Activated gamma-delta T cell treated with Interleukin-2 at 50 U/mL for 16 hours (primary cell): ENCODE measurements around the gene CPEB2.
"Not testable (repeated sequence)": the region's sequence is repeated elsewhere in the genome, so short reads cannot be mapped to it uniquely, and the experiment has no call there.

Experiments
- DNase-seq: peaks from one replicate; pipeline ENCODE4 v3.0.0-alpha.2; 2020

The CPEB2 gene

DNA sequence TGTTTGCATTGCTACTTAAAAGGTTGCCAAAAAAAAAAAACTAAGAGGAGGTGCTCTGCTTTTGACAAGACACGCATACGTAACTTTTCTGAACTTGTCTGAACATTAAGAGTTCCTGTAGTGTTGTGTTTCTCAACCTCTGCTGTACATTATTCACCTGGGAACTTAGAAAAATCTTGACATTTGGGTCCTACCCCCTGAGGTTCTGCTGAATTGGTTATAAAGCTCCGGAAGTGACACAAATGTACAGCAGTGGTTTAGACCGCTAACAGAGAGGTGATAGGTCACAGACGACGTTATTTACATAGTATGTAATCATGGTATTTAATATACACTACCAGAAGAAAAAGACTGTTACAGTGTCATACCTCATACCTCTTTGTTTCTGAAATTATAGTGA is 61.1 kb downstream of the CPEB2 start:
- no peak for DNase-seq

DNA sequence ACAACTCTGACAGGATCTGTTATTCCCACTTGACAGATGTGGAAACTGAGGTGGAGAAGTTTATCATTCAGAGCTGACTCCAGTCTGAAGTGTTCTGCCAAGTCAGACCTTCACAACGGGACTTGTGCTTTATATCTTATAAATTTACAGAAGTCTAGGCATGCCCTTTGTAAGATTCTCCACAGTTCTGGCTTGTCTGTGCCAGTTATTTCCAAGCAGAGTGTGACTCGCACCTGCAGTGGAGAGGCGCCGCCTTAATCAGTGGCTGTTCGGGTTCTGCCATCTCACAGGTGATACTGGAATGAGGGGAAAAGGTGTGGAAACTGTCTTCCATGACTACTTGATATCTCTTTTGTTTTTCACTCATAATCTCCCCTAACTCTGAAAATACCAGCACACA is 63.2 kb downstream of the CPEB2 start:
- no peak for DNase-seq

DNA sequence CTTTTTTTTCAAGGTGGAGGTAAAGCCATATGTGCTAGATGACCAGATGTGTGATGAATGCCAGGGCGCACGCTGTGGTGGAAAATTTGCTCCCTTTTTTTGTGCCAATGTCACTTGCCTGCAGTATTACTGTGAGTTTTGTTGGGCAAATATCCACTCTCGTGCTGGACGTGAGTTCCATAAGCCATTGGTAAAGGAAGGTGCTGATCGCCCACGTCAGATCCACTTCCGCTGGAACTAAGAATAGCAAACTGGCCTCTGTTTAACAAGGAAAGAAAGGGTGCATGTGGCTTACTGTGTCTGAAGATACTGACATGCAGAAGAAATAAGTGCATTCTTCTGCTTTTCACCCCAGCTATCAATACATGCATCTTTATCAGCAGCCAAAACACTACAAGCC is 63.9 kb downstream of the CPEB2 start:
- no peak for DNase-seq

DNA sequence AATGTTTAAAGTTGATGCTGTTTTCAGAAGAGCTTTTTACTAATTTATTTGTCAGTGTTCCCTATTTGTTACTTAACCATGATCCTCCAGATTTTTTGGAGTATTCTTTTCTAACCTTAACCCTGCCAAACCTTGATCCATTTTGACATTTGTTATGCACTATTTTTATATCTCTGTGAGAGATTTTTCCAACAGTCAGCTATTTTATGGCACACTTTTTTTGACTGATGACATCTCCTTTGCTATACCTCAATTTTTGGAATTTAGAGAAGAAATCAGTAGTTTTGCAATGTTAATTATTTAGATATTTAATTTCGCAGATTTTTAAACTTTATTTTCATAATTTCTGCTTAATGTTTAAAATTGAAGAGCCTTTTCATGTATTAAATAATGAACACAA is 66.0 kb downstream of the CPEB2 start:
- DNase-seq, result no peak

DNA sequence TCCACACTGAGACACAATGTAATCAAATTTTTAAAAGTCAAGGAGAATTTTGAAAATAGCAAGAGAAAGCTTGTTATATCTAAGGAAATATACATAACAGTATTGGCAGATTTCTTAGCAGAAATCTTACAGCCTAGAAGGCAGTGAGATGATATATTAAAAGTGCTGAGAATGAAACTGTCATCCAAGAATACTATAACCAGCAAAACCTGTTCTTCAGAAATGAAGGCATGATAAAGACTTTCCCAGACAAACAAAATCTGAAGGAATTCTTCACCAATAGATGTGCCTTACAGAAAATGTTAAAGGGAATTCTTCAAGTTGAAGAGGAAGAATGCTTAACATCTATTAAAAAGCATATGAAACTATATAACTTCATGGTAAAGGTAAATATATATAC is 73.6 kb downstream of the CPEB2 start:
- no peak for DNase-seq

DNA sequence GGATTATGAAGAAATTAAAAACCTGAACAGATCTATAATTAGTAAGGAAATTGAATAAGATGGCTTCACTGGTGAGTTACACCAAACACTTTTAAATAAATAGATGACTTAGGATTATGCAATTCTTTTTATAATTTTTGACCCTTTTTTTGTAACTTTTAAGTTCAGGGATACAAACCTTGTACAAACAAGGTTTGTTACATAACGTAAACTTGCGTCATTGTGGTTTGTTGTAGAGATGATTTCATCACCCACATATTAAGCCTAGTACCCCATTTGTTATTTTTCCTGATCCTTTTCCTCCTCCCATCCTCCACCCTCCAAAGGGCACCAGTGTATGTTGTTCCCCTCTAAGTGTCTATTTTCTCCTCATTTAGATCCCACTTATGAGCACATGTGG is 75.7 kb downstream of the CPEB2 start:
- no peak for DNase-seq

DNA sequence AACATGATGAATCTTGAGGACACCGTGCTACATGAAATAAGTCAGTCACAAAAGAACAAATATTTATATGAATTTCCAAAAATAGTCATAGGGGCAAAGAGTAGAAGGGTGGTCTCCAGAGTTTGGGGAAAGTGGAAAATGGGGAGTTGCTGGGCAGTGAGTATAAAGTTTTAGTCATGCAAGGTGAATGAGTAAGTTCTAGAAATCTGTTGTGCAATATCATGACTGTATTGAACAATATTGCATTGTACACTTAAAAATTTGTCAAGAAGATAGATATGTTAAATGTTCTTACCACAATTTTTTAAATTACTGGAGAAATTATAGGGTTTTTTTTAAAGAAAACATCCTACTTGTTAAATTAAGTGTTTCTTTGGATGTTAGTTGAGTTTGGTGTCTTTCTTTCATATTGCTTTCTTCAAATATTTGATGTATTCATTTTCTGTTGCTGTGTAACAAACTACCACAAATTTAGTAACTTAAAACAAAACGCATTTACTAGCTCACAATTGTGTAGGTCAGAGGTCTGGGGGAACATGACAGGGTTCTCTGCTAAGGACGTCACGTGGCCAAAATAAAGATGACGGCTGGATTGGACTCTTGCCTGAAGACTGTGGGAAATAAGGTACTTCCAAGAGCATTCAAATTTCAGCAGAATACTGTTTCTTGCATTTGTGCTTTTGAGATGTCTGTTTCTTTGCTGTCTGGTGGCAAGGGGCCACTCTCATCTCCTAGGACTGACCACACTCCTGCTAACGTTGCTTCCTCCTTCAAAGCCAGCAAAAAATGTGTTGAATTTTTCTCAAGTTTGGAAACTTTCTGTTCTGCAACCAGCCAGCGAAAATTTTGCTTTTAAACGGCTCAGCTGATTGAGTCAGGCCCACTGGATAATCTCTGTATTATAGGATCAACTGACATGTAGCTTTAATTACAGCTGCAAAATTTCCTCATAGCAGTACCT is 76.7 kb downstream of the CPEB2 start:
- no peak for DNase-seq

DNA sequence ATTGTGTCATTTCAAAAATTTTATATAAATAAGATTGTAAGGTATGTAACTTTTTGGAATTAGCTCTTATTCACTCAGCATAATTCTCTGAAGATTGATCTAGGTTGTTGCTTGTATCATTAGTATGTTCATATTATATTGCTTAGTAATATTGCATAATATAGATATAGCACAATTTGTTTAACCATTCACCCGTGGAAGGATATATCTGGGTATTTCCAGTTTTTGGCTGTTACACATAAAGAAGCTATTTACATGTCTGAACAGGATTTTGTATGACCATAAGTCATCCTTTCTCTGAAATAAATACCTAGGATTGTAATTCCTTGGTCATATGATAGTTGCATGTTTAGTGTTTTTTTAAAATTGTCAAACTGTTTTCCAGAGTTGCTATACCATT is 82.5 kb downstream of the CPEB2 start:
- no peak for DNase-seq

DNA sequence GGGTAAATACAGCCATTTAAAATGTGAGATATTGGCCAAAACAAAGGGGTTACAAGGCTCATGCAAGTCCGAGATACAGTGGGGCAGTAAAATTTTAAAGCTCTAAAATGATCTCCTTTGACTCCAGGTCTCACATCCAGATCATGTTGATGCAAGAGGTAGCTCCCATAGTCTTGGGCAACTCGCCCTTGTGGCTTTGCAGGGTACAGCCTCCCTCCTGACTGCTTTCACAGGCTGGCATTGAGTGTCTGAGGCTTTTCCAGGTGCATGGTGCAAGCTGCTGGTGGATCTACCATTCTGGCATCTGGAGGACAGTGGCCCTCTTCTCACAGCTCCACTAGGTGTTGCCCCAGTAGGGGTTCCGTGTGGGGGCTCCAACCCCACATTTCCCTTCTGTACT is 83.5 kb downstream of the CPEB2 start:
- not testable (repeated sequence) for DNase-seq

DNA sequence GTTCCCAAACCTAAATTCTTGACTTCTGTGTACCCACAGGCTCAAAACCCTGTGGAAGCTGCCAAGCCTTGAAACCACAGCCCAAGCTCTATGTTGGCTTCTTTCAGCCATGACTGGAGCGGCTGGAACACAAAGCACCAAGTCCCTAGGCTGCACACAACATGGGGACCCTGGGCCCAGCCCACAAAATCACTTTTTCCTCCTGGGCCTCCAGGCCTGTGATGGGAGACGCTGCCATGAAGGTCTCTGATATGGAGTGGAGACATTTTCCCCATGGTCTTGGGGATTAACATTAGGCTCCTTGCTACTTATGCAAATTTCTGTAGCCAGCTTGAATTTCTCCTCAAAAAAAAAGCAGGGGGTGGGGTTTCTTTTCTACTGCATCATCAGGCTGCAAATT is 84.0 kb downstream of the CPEB2 start:
- DNase-seq, result not testable (repeated sequence)

DNA sequence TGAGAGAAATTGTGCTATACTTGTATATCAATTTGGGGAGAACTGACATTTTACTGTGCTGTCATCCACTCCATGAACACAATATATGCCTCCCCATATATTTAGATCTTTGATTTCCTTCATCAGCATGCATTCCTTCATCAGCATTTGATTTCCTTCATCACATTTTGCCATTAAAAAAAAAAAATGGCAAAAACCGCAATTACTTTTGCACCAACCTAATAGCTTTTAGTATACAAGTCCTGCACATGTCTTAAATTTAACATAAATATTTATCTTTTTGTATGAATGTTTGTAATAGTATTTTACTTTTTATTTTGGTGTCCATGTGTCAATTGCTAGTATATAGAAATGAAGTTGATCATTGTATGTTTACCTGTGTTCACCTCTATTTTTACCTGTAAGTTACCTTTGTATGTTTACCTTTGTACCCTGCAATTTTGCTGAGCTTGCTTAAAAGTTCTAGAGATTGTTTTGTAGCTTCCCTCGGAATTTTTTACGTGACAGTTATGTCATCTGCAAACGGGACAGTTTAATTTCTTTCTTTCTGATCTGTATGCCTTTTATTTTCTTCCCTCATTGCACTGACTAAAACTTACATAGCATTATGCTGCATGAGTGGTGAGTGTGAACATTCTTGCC is 86.2 kb downstream of the CPEB2 start:
- DNase-seq, result no peak

DNA sequence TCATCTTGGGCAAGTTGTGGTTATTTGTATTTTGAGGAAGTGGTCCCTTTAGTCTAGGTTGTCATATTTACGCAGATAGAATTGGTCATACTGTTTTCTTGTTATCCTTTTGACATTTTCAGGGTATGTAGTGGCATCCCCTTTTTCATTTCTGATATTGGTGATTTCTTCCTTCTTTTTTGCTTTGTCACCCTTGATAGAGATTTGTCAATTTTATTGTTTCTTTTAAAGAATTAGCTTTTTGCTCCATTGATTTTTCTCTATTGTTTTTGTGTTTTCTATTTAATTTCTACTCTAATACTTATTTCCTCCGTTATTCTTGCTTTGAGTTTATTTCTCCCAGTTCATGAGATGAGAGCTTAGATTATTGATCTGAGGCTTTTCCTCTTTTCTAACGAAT is 87.7 kb downstream of the CPEB2 start:
- no peak for DNase-seq

DNA sequence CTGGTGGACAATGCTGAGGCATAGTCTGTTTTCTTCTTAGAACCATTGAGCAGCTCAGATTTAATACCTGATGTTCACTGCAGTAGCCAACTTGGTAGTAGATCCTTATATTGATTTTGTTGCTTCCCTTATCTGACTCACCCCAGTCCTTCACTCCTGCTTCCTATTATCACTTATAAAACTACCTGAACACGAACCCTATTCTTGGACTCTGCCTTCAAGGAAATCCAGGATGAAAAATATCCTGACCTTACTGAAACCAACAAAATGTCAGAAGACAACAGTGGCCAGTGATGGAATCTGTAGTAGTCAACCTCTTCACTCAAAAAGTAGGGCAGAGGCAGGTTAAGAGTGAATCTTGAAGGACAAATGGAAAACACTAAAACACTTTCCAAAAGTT is 98.1 kb downstream of the CPEB2 start:
- DNase-seq, result no peak

DNA sequence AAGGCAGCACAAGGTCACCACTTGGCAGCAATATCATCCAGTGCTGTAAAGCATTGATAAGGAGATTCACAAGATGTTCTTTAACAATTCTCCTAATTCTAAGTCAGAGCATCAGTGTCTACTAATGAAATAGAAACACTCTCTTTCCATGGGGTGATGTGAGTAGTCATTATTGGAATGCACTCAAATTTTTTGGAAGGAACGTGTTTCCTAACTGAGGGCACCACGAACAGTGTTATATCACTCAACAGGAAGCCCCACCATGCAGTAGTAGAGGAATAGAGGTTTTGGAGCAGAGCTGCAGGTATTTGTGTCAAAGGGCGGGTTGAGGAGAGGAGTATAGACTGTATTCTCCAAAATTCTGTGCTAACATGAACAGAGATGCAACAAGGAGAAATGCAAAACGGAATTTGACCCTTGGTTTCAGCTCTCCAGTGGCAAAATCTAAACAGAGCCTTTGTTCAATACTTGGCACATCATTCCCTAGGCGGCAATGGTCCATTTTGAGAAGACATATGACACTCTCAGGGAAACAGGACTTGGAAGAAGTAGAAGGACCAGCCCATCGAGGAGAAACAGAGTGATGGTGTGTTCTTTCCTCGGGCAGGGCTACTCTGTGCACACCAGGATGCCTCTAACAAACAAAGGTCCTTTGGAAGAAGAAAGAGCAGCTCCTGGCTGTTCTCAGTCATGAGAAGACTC is 98.9 kb downstream of the CPEB2 start:
- DNase-seq, result no peak

DNA sequence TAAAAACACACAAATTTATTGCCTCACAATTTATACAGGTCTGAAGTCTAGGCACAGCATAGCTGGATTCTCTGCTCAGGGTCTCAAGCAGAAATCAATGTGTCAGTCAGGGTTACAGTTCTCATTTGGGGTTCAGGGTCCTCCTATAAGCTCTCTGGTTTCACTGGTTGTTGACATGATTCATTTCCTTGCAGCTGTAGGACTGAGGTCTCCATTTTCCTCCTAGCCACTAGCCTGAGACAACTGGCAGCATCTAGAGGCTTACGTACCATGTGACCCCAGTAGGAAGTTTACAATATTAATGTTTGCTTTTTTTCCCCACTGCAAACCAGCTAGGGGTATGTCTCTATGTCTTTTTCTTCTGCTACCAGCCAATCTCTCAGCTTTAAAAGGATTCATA is 102.5 kb downstream of the CPEB2 start:
- no peak for DNase-seq

DNA sequence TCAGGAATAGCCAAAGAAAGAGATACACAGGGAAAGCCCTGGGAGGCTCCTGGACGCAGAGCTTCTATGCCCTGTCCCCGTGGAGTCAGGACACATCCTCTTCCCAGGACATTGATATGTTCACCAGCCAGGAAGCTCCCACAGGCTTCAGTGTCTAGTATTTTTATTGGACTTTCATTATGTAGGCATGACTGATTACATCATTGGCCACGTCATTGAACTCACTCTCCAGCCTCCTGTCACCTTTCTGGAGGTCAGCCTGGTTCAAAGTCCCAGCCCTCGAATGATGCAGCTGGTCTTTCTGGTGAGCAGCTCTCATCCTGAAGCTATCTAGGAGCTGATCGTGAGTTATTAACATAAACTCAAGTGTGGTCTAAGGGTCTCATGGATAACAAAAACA is 104.1 kb downstream of the CPEB2 start:
- no peak for DNase-seq

DNA sequence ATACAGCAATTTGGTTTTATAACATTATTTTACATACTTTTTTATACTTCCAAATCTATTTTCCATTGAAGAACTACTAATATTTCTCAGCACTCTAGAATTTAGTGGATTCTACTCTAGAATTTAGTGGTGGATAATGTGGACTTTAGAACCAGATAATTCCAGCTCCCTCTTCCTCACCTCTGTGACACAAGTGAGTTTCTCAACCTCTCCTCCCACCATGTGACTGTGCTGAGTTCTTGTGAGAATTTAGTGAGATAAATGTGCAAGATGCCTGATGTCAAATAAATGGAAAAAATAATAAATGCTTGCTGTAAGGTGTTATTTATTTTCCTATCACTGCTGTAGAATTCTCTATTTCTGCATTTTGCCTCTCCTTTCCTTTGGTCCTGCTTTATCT is 107.3 kb downstream of the CPEB2 start:
- no peak for DNase-seq

DNA sequence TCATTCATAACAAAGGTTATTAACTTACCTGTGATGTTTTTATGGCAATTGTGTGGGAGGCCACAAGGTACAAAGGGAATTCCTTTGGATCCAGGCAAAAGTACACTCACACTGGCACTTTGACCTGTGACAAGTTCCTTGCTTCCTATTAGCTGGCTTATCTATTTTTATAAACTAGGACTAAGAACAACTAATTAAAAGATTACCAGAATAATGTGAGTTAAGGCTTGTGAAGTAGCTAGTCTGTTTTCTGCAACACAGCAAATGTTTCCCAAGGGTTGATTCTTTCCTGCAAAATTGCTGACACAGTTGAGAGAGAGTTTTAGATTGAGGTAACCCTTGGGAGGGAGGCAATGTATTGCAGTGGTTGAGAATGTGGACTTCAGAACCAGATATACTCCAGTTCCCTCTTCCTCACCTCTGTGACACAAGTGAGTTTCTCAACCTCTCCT is 107.9 kb downstream of the CPEB2 start:
- no peak for DNase-seq

DNA sequence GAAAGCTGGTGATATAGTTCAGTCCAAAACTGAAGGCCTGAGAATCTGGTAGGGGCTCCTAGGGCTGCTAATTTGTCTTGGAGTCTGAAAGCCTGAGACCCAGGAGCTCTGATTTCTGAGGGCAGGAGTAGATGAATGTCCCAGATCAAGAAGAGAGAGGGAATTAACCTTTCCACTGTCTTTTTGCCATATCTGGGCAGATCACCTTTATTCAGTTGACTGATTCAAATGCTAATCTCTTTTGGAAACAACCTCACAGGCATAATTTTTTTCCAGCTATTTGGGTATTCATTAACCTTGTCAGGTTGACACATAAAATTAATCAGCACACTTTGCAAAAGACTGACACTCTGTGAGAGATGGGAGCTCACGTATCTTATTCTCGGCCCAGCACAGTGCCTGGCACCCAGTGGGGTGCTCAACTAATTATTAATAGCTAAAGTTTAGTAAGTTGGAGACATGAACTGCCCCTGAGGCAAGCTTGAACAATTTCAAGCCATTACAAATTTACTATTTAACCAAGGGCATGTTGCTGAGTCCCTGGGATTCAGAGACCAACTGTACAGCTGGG is 114.3 kb downstream of the CPEB2 start:
- no peak for DNase-seq

DNA sequence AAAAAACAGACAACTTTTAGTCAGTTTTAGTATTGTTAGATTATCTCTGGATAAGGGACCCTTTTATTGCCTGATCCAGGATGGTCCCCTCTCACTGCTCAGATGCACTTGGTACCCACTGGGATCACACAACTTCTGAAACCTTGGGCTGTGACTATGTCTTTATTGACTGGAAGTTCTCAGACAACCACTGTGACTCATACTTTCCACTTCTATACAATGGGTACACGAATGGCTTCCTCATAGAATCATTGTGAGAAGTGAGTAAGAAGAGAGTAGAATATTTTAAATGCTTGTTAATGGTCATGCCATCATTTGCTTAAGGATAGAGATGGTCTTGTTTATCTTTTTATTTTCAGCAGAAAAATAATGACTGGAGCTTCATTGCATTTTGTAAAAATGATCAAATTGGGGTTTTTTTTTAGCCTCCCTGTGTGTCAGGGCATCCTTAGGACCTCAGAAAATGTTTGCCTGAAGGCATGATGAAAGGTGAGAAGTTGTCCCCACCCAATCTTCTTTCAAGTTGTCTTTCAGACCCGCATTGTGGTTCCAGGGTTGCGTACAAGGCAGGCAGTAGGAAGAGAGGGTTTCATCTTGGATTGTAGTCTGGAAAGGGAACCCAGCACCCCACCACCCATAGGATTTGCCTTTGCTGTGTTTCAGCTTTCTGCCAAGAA is 115.1 kb downstream of the CPEB2 start:
- no peak for DNase-seq

DNA sequence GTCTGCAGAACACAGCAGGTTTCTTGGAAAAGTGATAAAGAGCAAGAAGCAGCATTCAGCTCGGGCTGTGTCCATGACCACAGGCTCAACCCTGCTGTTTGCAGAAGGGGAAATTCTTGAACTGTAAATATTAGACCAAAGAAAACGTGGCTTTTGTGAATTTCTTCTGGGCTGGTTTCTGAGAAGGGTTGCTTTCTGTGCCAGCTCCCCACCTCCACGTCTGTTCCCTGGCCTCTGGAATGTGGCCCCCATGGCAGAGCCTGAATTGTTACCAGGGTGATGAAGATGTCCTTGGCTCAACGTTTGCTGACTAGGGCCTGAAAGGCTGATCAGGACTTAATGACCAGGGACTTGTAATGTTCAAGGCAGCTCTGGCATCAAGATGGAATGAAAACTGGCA is 116.0 kb downstream of the CPEB2 start:
- DNase-seq, result no peak
